Neural cell (in vitro differentiated cells): ENCODE results near the gene TLCD5.
A peak's percentile ranks its signal among the peaks of the same experiment; 100 is the strongest.

ENCODE experiments used
- CTCF ChIP-seq: fragments of 450-650 bp; IDR thresholded peaks from 2 replicates; pipeline ENCODE4 v1.5.1; 2014; ENCODE audit warnings: antibody characterized with exemption, mild to moderate bottlenecking, moderate library complexity; ENCODE audit not compliant: poor library complexity, severe bottlenecking
- EP300 ChIP-seq: fragments of 450-650 bp; conservative IDR thresholded peaks from 2 replicates; pipeline ENCODE4 v1.6.1; 2014; ENCODE audit warnings: antibody characterized with exemption, mild to moderate bottlenecking, moderate library complexity; ENCODE audit not compliant: poor library complexity, severe bottlenecking
- EZH2 ChIP-seq: fragments of 200-600, 300-800 bp; shearing (Covaris generic), sonication (generic); IDR thresholded peaks from 2 replicates; pipeline ENCODE4 v1.6.1; 2014; ENCODE audit warnings: antibody characterized with exemption, low read length, borderline replicate concordance, mild to moderate bottlenecking; ENCODE audit not compliant: insufficient read depth, poor library complexity, severe bottlenecking
- REST ChIP-seq: IDR thresholded peaks from 2 replicates; pipeline ENCODE4 v1.6.1; 2012; ENCODE audit warnings: borderline replicate concordance
- TAF1 ChIP-seq: IDR thresholded peaks from 2 replicates; pipeline ENCODE4 v1.6.1; 2012; ENCODE audit warnings: low read depth

DNA sequence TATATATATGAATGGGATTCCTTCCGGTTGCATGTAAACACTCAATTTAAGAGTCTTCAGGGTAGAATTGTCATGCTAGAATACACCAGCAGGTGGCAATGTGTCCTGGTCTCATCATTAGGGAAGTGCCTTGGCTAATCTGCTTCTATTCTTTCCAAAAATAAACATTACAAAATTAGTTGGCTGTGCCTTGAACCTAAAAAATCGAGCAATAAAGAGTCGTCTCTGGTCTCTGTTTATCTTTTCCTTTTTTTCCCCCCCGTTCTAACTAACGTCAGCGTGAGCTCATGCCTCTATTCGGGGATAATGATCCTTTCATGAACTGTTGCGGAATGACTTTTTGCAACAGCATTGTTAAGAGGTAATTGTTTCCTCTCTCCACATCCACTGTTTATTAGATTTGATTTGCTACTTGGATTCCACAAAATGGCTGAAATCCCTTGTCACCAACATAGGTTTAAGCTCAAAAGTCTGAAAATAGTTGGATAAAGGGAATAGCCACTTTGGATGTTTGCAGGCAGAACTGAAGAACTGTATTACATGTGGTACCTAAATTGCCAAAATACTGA lies 9.9 kb downstream of the TLCD5 start:
- TF ChIP-seq CTCF (peak; percentile 78), EZH2 (no peak), EP300 (no peak), TAF1 (no peak), REST (no peak)
